ENCODE results near the gene TPSAB1.

The TPSAB1 gene

DNA sequence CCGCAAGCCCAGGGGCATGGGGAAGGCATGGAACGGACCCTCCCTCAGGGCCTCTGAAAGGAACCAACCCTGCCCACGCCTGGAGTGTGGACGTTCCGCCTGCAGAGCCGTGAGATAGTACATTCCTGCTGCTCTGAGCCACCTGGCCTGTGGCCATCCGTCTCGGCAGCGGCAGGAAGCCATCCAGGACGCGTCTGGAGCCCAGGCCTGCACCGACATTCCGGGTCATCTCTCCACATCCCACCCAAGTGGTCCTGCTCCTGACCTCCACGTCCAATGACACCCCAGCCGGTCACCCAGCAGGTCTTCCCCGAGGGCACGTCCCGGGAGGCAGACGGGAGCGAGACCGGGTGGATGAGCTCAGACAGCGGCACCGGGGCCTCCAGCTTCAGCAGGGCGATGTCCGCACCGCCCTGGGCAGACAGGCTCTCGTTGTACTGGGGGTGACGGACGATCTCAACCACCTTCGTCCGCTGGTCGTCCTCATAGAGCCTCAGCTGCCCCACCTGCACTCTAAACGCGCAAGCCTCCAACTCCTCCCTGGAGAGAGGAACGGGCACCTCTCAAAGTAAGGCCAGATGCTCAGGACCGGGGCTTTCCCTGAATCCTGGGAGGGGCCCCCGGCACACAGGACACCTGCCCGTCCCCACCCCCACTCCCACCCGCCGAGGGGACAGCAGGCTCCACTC lies 47.6 kb downstream of the TPSAB1 start:
- H3K4me1 ChIP-seq (ENCODE audit: insufficient read depth, low read length, poor library complexity, severe bottlenecking), result no peaks in the 10 kb centered on the region
- no peak overlapping the region for H3K4me3 ChIP-seq (ENCODE audit: low read length, poor library complexity, severe bottlenecking)
- H2AFZ ChIP-seq (ENCODE audit: low read length), result no peak overlapping the region
- H3K9me3 ChIP-seq (ENCODE audit: insufficient read depth, low read depth, low read length), result no peaks in the 10 kb centered on the region
- H3K36me3 ChIP-seq (ENCODE audit: insufficient read depth, low read length), result no peaks in the 10 kb centered on the region
- no peaks in the 10 kb centered on the region for H3K27me3 ChIP-seq (ENCODE audit: insufficient read depth, low read length, poor library complexity, severe bottlenecking)
- H3K9me2 ChIP-seq (replicated peaks; ENCODE audit: low read depth, low read length), result no peaks in the 10 kb centered on the region
- H3K4me2 ChIP-seq (ENCODE audit: low read depth, low read length, poor library complexity, severe bottlenecking), result no peak overlapping the region
- TF ChIP-seq EZH2phosphoT487 (IDR thresholded peaks at IDR 0.05; ENCODE audit: borderline replicate concordance), result no peak
- TF ChIP-seq, protein P1, sequence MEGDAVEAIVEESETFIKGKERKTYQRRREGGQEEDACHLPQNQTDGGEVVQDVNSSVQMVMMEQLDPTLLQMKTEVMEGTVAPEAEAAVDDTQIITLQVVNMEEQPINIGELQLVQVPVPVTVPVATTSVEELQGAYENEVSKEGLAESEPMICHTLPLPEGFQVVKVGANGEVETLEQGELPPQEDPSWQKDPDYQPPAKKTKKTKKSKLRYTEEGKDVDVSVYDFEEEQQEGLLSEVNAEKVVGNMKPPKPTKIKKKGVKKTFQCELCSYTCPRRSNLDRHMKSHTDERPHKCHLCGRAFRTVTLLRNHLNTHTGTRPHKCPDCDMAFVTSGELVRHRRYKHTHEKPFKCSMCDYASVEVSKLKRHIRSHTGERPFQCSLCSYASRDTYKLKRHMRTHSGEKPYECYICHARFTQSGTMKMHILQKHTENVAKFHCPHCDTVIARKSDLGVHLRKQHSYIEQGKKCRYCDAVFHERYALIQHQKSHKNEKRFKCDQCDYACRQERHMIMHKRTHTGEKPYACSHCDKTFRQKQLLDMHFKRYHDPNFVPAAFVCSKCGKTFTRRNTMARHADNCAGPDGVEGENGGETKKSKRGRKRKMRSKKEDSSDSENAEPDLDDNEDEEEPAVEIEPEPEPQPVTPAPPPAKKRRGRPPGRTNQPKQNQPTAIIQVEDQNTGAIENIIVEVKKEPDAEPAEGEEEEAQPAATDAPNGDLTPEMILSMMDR (conservative IDR thresholded peaks at IDR 0.05; ENCODE audit: low read length), result no peak
- H3K9ac ChIP-seq (ENCODE audit: low read depth, low read length, poor library complexity, severe bottlenecking), result no peak overlapping the region
- no peaks in the 10 kb centered on the region for H3K79me2 ChIP-seq (ENCODE audit: insufficient read depth, low read length)
- H3F3A ChIP-seq (ENCODE audit: low read depth), result no peaks in the 10 kb centered on the region
- H4K20me1 ChIP-seq (ENCODE audit: insufficient read depth, low read length, poor library complexity, severe bottlenecking), result no peaks in the 10 kb centered on the region

DNA sequence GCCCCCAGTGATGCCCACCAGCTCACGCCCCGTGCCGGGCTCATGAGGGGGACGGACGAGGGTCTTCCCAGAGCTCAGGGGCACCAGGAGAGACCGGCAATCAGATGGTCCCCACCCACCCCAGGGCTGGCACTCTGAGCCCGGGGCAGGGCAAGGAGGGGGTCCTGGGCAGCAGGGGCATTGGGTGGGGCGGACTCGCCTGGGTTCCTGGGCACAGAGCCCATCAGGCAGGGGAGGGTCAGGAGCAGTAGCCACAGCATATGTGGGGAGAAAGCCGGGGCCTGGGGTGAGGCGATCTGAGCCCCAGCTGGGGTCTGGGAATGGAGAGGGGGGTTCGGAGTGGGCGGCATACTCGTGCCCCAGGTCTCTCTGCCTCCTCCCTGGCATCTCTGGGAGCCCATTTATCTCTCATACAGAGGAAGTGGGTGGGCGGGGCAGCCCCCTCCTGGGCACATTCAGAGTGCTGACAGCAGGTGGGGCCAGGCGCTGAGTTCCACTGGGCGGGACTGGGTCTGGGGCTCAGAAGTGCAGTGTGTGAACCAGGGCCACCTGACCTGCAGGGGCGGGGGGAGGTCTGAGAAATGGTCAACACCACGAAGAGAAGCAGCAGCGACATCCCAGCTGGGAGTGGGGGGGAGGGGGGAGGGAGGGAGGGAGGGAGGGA lies 48.4 kb downstream of the TPSAB1 start:
- Histone ChIP-seq H3F3A (ENCODE audit: low read depth) (no peaks in the 10 kb centered on the region), H3K4me2 (ENCODE audit: low read depth, low read length, poor library complexity, severe bottlenecking) (no peak overlapping the region), H4K20me1 (ENCODE audit: insufficient read depth, low read length, poor library complexity, severe bottlenecking) (no peaks in the 10 kb centered on the region), H3K9me3 (ENCODE audit: insufficient read depth, low read depth, low read length) (no peaks in the 10 kb centered on the region), H2AFZ (ENCODE audit: low read length) (no peak overlapping the region), H3K79me2 (ENCODE audit: insufficient read depth, low read length) (no peaks in the 10 kb centered on the region), H3K9me2 (replicated peaks; ENCODE audit: low read depth, low read length) (no peaks in the 10 kb centered on the region), H3K4me3 (ENCODE audit: low read length, poor library complexity, severe bottlenecking) (no peak overlapping the region), H3K27me3 (ENCODE audit: insufficient read depth, low read length, poor library complexity, severe bottlenecking) (no peaks in the 10 kb centered on the region), H3K9ac (ENCODE audit: low read depth, low read length, poor library complexity, severe bottlenecking) (no peak overlapping the region), H3K4me1 (ENCODE audit: insufficient read depth, low read length, poor library complexity, severe bottlenecking) (no peaks in the 10 kb centered on the region), H3K36me3 (ENCODE audit: insufficient read depth, low read length) (no peaks in the 10 kb centered on the region)
- TF ChIP-seq, protein P1 (conservative IDR thresholded peaks at IDR 0.05; ENCODE audit: low read length), result no peak
- TF ChIP-seq EZH2phosphoT487 (IDR thresholded peaks at IDR 0.05; ENCODE audit: borderline replicate concordance), result no peak

DNA sequence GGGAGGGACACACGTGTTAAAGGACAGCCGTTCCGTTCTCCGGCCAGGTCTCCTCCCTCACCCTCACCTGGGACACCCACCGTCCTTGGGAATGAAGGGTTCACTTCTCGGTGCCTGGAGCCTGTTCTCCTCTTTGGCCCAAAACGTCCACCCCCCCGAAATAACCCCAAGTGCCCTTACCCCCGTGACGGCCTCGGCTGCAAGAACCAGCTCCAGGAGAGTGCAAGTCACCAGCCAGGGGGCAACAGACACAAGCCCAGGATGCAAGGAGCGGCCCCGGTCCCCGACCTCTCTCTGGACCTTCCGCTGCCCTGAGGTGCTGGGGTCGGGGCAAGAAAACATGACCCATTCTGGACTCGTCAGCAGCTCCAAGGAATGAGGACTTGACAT lies 49.0 kb downstream of the TPSAB1 start:
- TF ChIP-seq, protein P1 (conservative IDR thresholded peaks at IDR 0.05; ENCODE audit: low read length), result no peak
- no peak for TF ChIP-seq EZH2phosphoT487 (IDR thresholded peaks at IDR 0.05; ENCODE audit: borderline replicate concordance)
- Histone ChIP-seq H3K79me2 (ENCODE audit: insufficient read depth, low read length) (no peaks in the 10 kb centered on the region), H3K4me1 (ENCODE audit: insufficient read depth, low read length, poor library complexity, severe bottlenecking) (no peaks in the 10 kb centered on the region), H3F3A (ENCODE audit: low read depth) (no peaks in the 10 kb centered on the region), H3K9me2 (replicated peaks; ENCODE audit: low read depth, low read length) (no peaks in the 10 kb centered on the region), H3K4me2 (ENCODE audit: low read depth, low read length, poor library complexity, severe bottlenecking) (no peak overlapping the region), H3K4me3 (ENCODE audit: low read length, poor library complexity, severe bottlenecking) (no peak overlapping the region), H3K27me3 (ENCODE audit: insufficient read depth, low read length, poor library complexity, severe bottlenecking) (no peaks in the 10 kb centered on the region), H3K9ac (ENCODE audit: low read depth, low read length, poor library complexity, severe bottlenecking) (no peak overlapping the region), H4K20me1 (ENCODE audit: insufficient read depth, low read length, poor library complexity, severe bottlenecking) (no peaks in the 10 kb centered on the region), H3K9me3 (ENCODE audit: insufficient read depth, low read depth, low read length) (no peaks in the 10 kb centered on the region), H2AFZ (ENCODE audit: low read length) (no peak overlapping the region), H3K36me3 (ENCODE audit: insufficient read depth, low read length) (no peaks in the 10 kb centered on the region)
